ENCODE measurements around the gene DUSP22. TPM values are rescaled to one million over a fixed set of nuclear protein-coding genes. Genes with fewer than 3 reads are reported as not detected.

Gene DUSP22
- total RNA-seq, 1 experiment from 2014 or later = 25.0 TPM

DNA sequence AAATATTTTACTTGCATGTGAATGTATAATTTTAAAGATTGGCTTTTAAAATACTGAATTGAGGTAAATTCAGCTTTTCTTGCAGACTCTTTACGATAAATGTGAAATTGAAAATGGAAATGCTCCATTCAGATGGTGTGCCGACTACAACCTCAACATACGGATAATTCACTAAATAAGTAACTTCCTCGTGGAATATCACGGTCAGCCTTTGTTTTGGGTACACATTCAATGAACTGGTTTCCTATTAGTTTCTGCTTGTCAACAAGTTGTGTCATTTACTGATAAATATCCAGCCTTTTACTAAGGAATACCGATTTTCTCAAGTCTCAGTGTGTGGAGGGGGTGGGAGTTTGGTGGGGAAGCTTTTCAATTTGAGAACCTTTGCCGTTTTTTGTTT lies 96.9 kb downstream of the DUSP22 start:
- H3K36me3 Mint-ChIP-seq (ENCODE audit: insufficient read depth in 1 of 3, low read depth in 3 of 3) = no peaks in the 10 kb centered on the region
- H3K9me3 ChIP-seq (ENCODE audit: control insufficient read depth, low read depth, low read length) = no peaks in the 10 kb centered on the region
- H2BK12ac ChIP-seq (ENCODE audit: insufficient read length, low read depth, low read length) = no peak overlapping the region
- H2BK120ac ChIP-seq (ENCODE audit: low read depth, low read length, poor library complexity, severe bottlenecking) = no peak overlapping the region
- H3K79me2 ChIP-seq (ENCODE audit: insufficient read depth, low read length) = no peaks in the 10 kb centered on the region
- H3K4ac ChIP-seq (ENCODE audit: low read depth, low read length) = no peak overlapping the region
- H3K14ac ChIP-seq (ENCODE audit: insufficient read depth, low read length) = no peak overlapping the region
- no peak overlapping the region for H2AFZ ChIP-seq (ENCODE audit: low read length)
- TF ChIP-seq, protein P1, sequence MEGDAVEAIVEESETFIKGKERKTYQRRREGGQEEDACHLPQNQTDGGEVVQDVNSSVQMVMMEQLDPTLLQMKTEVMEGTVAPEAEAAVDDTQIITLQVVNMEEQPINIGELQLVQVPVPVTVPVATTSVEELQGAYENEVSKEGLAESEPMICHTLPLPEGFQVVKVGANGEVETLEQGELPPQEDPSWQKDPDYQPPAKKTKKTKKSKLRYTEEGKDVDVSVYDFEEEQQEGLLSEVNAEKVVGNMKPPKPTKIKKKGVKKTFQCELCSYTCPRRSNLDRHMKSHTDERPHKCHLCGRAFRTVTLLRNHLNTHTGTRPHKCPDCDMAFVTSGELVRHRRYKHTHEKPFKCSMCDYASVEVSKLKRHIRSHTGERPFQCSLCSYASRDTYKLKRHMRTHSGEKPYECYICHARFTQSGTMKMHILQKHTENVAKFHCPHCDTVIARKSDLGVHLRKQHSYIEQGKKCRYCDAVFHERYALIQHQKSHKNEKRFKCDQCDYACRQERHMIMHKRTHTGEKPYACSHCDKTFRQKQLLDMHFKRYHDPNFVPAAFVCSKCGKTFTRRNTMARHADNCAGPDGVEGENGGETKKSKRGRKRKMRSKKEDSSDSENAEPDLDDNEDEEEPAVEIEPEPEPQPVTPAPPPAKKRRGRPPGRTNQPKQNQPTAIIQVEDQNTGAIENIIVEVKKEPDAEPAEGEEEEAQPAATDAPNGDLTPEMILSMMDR (conservative IDR thresholded peaks at IDR 0.05) = no peak
- H3K4me1 Mint-ChIP-seq = peaks cover 6 to 11% of the 10 kb centered on the region in 2 experiments
- H3K27me3 Mint-ChIP-seq (ENCODE audit: low read depth) = peaks cover 96% of the 10 kb centered on the region
- no peak overlapping the region for H4K8ac ChIP-seq (replicated peaks; ENCODE audit: insufficient read length, low read depth, low read length)
- H3K9ac ChIP-seq (ENCODE audit: extremely low read depth, insufficient read length, low read length) = no peak overlapping the region
- no peaks in the 10 kb centered on the region for H4K20me1 ChIP-seq (ENCODE audit: control insufficient read depth, insufficient read depth, insufficient read length)
- H2BK5ac ChIP-seq (ENCODE audit: insufficient read length, low read length) = no peak overlapping the region
- no peak overlapping the region for H2BK15ac ChIP-seq (ENCODE audit: low read depth, low read length)
- no peak overlapping the region for H3K23ac ChIP-seq (ENCODE audit: insufficient read length, low read depth, low read length)
- H3K79me1 ChIP-seq (ENCODE audit: insufficient read depth, low read depth, low read length, poor library complexity, severe bottlenecking) = no peaks in the 10 kb centered on the region
- no peak overlapping the region for H4K5ac ChIP-seq (ENCODE audit: insufficient read length, low read depth, low read length)
- H3K4me2 ChIP-seq (ENCODE audit: insufficient read depth, insufficient read length, low read length) = no peak overlapping the region
- peaks cover 24% of the 10 kb centered on the region for H3K23me2 ChIP-seq (ENCODE audit: insufficient read length, low read depth, low read length, poor library complexity, severe bottlenecking)
- no peak overlapping the region for H3T11ph ChIP-seq (ENCODE audit: low read length)
- no peak overlapping the region for H3K56ac ChIP-seq (ENCODE audit: insufficient read length, low read depth, low read length)
- H4K91ac ChIP-seq (ENCODE audit: insufficient read length, low read depth, low read length) = no peak overlapping the region
- H3K27ac Mint-ChIP-seq = no peak overlapping the region
- no peak overlapping the region for H2AK5ac ChIP-seq (ENCODE audit: insufficient read length, low read length)
- no peak overlapping the region for H2BK20ac ChIP-seq (ENCODE audit: low read depth, low read length, poor library complexity, severe bottlenecking)
- no peak overlapping the region for H3K18ac ChIP-seq (ENCODE audit: insufficient read length, low read depth, low read length)
- WGBS (ENCODE audit: extremely low coverage, insufficient read length, low lambda C conversion rate) = no CpG with 5 or more reads among the region's 7 CpGs
- H3K4me1 ChIP-seq (ENCODE audit: insufficient read depth, low read length) = no peaks in the 10 kb centered on the region
- no peak for DNase-seq
- H3K27ac ChIP-seq (ENCODE audit: insufficient read length, low read depth, low read length) = no peak overlapping the region
- peaks cover 24% of the 10 kb centered on the region; the same call in 1 of the 2 replicates for H3K27me3 ChIP-seq (ENCODE audit: insufficient read depth, low read length)
- no peak overlapping the region for H3K4me3 Mint-ChIP-seq
- peaks cover 3 to 4% of the 10 kb centered on the region in 2 experiments; a peak in 4 of 5 replicates for H3K9me3 Mint-ChIP-seq

Data from H9 (cell line).